T47D (cell line): Measurements from ENCODE around the gene DUOX2.

Experiments
- DNase-seq, 2 experiments: peaks; one replicate each; pipeline versions ENCODE4 v3.0.0 to v3.0.0-alpha.2; 2011 to 2012; ENCODE audit warnings: low read depth in 1 of 2, low spot score in 1 of 2
- JUND ChIP-seq: IDR thresholded peaks from 2 replicates; pipeline ENCODE4 v1.6.1; 2012; ENCODE audit warnings: low read depth
- in situ Hi-C: cut with HindIII; loops from 2 replicates; pipeline ENCODE4 v1.10.0; 2016; ENCODE audit warnings: low sequenced_read_pairs, low pct_unique_long_range_greater_than_20kb

The DUOX2 gene

DNA sequence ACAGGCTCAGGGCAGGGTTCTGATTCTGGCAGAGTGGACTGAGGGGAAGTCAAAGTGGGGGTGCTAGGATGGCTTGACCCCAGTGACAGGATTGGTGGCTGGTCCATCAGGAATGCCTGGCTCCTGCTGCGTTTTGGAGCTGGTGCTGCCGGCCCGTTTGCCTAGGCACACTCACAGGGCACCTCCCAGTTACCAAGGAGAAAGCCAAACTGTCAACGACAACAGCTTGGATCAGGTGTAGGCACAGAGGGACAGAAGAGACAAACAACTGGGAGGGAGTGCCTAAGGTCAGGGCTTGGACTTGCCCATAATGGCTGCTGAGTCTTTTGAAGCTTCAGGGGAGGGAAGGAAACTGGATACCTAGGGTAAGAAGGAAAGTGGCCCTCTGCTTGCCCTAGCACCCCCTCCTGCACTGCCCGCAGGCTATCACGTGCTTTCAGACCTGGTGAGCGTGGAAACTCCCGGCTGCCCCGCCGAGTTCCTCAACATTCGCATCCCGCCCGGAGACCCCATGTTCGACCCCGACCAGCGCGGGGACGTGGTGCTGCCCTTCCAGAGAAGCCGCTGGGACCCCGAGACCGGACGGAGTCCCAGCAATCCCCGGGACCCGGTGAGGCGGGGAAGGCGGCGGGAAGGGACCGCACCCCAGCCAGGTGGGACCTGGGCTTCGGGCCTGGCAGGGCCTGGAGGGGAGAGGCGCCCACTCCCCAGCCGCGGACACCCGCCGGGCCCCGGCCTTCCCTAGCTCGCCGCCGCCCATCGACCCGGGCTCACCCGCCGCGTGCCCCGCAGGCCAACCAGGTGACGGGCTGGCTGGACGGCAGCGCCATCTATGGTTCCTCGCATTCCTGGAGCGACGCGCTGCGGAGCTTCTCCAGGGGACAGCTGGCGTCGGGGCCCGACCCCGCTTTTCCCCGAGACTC is 21.0 kb upstream of the DUOX2 start:
- no peak for DNase-seq
- in situ Hi-C loops: no loop called here
- TF ChIP-seq JUND: no peak

DNA sequence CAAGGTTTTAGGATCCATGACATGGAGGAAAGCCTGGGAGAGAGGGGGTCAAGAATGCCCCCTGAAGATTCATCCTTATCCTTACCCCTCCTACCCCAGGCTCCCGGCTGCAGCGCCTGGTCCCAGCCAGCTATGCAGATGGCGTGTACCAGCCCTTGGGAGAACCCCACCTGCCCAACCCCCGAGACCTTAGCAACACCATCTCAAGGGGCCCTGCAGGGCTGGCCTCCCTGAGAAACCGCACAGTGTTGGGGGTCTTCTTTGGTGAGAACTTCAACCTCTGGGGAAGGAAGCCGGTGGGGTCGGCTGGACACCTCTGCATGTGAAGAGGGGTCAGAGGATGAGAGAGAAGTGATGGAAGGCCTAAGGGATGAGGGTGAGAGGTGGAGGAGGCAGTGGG is 20.1 kb upstream of the DUOX2 start:
- DNase-seq: no peak
- in situ Hi-C loops: no loop called here
- no peak for TF ChIP-seq JUND

DNA sequence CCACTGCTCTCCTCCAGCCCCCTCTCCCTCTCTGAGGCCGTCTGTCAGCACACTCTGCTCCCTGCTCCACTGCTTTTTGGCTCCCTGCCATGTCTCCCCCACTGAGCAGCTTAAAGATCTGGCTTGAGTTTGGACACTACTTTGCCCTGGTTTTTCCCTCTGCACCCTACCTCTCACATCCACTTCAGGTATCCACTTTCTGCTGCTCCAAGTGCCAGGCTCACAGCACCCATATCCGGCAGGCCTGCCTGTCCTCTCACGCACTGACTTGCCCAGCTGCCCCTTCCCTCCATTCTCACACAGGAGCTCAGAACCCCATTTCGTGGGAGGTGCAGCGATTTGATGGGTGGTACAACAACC is 19.6 kb upstream of the DUOX2 start:
- no peak for DNase-seq
- no peak for TF ChIP-seq JUND
- in situ Hi-C loops: no loop called here

DNA sequence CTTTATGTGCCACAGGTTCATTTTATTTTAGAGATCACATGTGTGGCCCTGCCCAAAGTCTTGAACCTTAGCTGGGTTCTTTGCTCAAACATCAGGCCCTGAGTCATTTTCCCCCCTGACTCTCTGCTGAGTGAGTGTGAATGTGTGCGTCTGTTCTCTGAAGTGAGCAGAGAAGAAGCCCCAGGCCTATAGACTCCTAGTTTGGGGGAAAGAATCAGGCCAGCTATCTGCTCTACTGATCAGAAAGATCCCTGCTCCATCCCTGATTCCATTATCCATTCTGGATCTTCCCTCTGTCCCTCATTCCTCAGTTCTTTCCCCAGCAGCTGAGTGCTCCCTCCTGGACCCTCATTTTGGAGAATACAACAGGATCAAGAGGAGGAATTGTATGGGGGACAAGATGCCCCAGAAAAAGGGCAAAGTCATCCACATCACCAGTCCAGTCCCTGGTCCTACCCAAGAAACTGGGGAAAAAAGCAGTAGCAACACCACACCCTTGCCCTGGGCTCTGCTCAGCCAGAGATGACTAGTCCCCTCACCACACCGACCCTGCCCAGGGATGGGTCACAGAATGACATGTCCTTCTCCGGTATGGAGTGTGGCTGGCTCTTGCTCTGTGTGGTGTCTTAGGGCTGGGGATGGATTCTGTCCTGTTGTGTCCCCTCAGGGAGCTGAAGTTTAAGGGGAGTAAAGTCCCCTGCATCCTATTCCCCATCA is 19.0 kb upstream of the DUOX2 start:
- no peak for DNase-seq
- in situ Hi-C loops: no loop called here
- no peak for TF ChIP-seq JUND

DNA sequence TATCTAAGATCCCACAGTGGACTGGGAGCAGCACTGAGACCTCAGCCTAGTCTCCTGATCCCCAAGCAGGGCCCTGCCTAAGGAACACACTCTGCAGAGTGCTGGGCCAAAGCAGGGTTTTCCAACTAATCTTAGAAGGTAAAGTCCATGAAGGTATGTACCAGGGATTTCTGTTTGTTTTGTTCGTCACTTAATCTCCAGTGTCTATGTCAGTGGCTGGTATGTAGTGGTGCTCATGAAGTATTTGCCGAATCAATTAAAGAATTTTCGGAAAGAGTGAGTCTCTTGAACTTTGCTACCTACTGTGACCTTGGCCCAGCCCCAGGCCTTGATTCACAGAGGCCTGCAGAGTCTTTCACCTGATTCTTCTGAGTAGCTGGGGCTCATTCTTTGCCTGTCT is 17.5 kb upstream of the DUOX2 start:
- TF ChIP-seq JUND: no peak
- no peak for DNase-seq
- in situ Hi-C loops: no loop called here

DNA sequence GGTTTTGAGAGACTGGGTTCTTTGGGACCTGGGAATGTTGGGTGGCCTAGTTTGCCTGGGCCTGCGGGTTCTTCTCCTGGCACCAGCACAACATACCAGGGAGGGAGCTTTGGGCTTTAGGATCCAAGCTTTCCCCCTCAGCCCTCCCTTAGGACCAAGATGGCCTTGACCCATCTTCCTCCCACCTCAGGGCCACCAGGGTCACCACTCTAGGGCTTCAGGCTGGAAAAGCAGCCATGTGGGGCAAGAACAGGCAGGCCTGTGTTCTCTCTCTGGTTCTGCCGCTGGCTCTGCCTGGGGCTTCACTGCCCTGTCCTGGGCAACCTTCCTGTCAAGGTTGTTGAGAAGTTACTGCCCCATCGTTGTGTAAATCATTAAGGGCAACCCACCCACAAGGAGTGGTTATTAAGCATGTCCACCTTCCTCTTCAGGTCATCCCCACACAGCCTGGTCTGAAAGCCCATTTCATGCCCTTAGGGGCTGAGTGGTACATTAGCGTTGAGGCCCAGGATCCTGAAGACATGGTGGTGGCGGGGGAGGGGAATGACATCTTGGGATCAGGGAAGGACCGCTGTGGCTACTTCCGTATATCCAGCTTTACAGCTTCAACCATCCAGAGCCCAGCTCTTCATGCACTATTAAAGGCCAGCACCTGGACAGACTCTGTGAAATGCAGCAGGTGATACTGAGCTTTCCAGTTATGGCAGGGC is 16.5 kb upstream of the DUOX2 start:
- no peak for DNase-seq
- in situ Hi-C loops: no loop called here
- no peak for TF ChIP-seq JUND

DNA sequence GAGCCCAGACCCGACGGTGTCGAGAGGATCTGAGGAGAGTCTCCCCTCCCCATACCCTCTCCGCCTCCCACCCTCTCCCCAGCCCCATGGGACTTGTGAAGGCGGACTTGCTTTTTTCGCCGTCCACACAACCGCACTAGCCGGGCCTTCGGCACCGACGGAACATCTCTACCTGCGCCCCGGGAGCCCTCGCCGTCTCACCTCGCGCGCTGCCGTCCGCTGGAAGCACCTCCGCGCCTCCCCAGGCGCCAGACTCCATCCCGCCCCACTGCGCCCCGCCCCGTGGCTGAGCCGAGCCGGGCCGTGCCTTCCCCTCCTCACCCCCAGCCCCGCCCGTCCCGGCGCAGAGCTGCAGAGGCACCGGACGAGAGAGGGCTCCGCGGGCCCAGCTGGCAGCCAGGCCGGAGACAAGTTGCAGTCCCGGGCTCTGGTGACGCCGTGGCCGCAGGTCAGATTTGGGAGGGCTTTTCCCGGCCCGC is 15.7 kb upstream of the DUOX2 start, which contains the start of the genes DUOX1 and DUOXA1:
Gene DUOX1, plus strand, starts transcription at position 344 of the 479 bp plus-strand sequence. CDS start 1,973 bp downstream, outside the sequence.
Gene DUOXA1, minus strand, starts transcription at position 229 of the 479 bp plus-strand sequence. CDS start 6,865 bp downstream, outside the sequence.
- in situ Hi-C loops: no loop called here
- TF ChIP-seq JUND: no peak
- no peak for DNase-seq

DNA sequence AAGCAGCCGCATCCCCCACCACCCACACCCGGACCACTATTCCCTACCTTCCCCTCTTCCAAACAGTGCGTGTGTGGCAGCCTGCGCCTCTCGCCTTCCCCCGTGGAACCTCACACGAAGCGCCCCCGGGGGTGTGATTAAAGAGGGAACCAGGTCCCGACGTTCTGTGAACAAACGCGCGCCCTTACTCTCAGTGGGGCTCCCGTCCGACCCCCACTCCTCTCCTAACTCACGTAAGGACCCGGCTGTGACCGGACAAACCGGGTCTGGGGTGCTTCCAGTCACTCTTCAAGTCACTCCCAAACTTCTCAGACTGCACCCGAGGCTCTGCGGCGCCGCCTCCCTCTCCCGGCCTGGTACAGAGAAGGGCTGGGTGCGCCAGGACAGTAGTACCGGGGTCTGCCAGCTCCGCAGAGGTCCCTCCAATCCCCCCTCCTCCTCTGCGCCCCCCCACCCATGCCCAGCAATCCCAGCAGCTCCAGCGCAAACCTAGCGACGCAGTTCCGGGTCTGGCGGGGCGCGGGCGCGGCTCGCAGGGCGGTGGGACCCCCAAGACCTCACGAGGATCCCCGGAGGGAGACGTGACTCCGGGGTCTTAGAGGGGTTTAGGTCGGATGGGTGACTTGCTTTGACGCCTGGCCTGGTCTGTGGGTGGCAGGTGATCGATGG is 15.1 kb upstream of the DUOX2 start:
- in situ Hi-C loops: no loop called here
- no peak for DNase-seq

DNA sequence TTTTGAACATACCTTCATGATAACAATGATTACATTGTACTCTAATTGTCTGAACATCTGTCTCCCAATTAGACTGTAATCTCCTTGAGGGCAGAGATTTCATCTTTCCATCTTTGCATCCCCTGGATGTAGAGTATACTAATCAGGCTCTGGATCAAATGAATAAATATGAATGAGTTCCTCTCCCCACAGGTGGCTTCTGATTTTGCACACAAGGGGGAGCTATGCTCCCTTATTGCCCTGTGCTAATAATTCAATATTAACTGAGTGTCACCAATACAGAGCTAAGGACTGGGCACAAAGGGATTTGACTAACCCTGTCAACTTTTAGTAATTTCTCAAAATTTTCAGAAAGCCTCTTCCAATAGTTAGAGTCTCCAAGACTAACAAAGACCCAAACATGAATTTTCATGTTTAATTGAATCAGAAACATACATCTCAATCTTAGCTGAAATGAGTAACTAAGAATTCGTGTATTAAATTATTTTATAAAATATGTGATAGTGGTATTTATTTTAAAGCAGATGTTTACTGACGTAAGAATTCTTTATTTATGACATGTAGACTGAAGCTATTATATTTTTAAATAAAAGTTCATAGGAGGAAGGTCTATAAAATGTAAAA is 12.7 kb upstream of the DUOX2 start:
- no peak for TF ChIP-seq JUND
- in situ Hi-C loops: no loop called here
- DNase-seq: peak in 1 of 2 experiments; percentile 65

More for the DNA sequence above, 15.1 kb upstream of the DUOX2 start:
- no peak for TF ChIP-seq JUND

DNA sequence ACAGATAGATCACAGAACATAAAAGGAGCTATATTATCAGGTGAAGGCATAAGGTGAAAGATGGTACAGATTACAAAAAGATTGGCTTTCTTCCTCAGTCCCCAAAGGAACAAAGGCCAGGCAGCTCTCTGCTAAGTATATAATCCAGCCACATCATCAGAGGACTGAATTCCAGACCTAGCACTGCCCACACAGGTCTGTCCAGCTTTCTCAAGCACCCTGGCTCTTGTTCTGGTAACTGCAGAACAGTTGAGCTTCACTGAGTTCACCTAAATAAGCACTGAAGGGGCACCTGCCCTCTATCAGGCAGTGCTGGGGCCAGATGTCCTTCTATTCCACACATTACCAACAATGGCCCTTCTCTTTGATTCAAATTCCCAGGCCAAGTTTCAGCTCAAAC is 9.4 kb upstream of the DUOX2 start:
- in situ Hi-C loops: no loop called here

DNA sequence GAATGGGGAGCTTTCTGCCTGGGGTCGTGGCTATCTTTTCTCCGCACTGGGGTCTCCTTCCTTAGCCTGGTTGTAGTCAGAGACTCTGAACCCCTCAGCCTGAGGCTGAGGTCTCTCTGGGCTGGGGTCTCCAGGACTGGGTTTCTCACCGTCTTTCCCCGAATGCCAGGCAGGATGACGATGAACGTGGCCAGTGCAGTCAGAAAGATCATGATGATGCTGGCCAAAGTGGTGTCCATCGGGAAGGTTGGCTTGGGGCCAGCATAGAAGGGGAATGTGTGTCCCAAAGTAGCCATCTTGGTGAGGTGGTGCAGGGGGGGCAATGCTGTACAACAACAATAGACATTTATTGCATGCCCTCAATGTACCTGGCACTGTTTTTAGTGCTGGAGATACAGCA is 8.7 kb upstream of the DUOX2 start:
- DNase-seq: no peak
- TF ChIP-seq JUND: no peak
- in situ Hi-C loops: no loop called here

More for the DNA sequence above, 9.4 kb upstream of the DUOX2 start:
- TF ChIP-seq JUND: no peak
- DNase-seq: peak; percentile 52 to 80
